Peyer's patch (tissue), 4 donors: Measurements from ENCODE around the gene PPP1R11.

Source experiments
- POLR2A ChIP-seq, 2 donors: fragments of 450-650 bp; IDR thresholded peaks; one replicate each; pipeline ENCODE4 v1.5.1; 2017; ENCODE audit warnings: antibody characterized with exemption in 2 of 2, mild to moderate bottlenecking in 2 of 2, moderate library complexity in 2 of 2
- TF ChIP-seq, protein P1 (sequence below), 6 experiments: fragments of 450-650 bp in 4 of 6; fragments of 200-600 bp in 2 of 6; sonication (generic) in 1 of 6; IDR thresholded peaks; one replicate each; pipeline ENCODE4 v1.5.1; 2017 to 2019; ENCODE audit warnings: antibody characterized with exemption in 6 of 6, mild to moderate bottlenecking in 3 of 6, moderate library complexity in 1 of 6

DNA sequence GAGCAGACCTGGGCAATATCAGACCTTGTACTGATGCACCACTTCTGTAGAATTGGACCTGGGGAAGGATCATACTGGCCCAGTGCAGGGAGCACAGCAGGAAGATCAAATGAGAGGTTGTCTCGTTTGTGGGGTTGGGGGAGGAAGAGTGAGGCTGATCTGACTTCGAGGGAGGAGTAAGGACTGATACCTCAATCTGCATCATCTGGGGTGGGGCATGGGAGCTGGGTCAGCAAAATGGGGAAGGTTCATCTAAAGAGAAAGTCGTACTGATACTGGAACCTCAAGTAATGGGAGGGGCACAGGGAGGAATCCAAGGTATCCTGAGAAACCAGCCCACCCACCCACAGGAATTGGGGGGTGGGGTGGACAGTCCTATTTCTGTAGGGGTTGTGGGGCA, 4.9 kb downstream of the PPP1R11 start:
- TF ChIP-seq, protein P1, sequence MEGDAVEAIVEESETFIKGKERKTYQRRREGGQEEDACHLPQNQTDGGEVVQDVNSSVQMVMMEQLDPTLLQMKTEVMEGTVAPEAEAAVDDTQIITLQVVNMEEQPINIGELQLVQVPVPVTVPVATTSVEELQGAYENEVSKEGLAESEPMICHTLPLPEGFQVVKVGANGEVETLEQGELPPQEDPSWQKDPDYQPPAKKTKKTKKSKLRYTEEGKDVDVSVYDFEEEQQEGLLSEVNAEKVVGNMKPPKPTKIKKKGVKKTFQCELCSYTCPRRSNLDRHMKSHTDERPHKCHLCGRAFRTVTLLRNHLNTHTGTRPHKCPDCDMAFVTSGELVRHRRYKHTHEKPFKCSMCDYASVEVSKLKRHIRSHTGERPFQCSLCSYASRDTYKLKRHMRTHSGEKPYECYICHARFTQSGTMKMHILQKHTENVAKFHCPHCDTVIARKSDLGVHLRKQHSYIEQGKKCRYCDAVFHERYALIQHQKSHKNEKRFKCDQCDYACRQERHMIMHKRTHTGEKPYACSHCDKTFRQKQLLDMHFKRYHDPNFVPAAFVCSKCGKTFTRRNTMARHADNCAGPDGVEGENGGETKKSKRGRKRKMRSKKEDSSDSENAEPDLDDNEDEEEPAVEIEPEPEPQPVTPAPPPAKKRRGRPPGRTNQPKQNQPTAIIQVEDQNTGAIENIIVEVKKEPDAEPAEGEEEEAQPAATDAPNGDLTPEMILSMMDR (IDR thresholded peaks at IDR 0.05), result no peak
- TF ChIP-seq POLR2A (IDR thresholded peaks at IDR 0.05), result no peak
